GM10847 (cell line): Measurements from ENCODE around the gene SYNDIG1.

ENCODE experiments used
- POLR2A ChIP-seq: IDR thresholded peaks from 2 replicates; pipeline ENCODE4 v1.6.1; 2011; ENCODE audit not compliant: insufficient read length; ENCODE audit errors: extremely low read depth

The SYNDIG1 gene

GRCh38 chr20:24670981-24671380 lies 201.6 kb downstream of the SYNDIG1 start:
- TF ChIP-seq POLR2A: no peak

GRCh38 chr20:24672181-24672880 lies 202.9 kb downstream of the SYNDIG1 start:
- no peak for TF ChIP-seq POLR2A

GRCh38 chr20:24672886-24673677 lies 203.7 kb downstream of the SYNDIG1 start:
- TF ChIP-seq POLR2A: no peak

- no peak for TF ChIP-seq POLR2A
These were observed 204.5 kb downstream of the SYNDIG1 start for GRCh38 chr20:24673678-24674570.

GRCh38 chr20:24674921-24675605 lies 205.6 kb downstream of the SYNDIG1 start:
- no peak for TF ChIP-seq POLR2A

GRCh38 chr20:24675651-24676352 lies 206.4 kb downstream of the SYNDIG1 start:
- no peak for TF ChIP-seq POLR2A

- TF ChIP-seq POLR2A: no peak
These were observed 207.0 kb downstream of the SYNDIG1 start for GRCh38 chr20:24676353-24676977.

- no peak for TF ChIP-seq POLR2A
These were observed 207.5 kb downstream of the SYNDIG1 start for GRCh38 chr20:24676978-24677370.

GRCh38 chr20:24677626-24678315 lies 208.3 kb downstream of the SYNDIG1 start:
- TF ChIP-seq POLR2A: no peak

GRCh38 chr20:24678351-24679106 lies 209.1 kb downstream of the SYNDIG1 start:
- TF ChIP-seq POLR2A: no peak

GRCh38 chr20:24679448-24680047 lies 210.1 kb downstream of the SYNDIG1 start:
- TF ChIP-seq POLR2A: no peak
